C4-2B (cell line): ENCODE measurements around the gene AMZ1.
A peak's percentile ranks its signal among the peaks of the same experiment; 100 is the strongest.

Source experiments
- H3K27ac ChIP-seq: fragments of 450-650 bp; 2 replicates; pipeline ENCODE4 v1.5.1; 2017
- CTCF ChIP-seq: fragments of 450-650 bp; conservative IDR thresholded peaks from 2 replicates; pipeline ENCODE4 v1.5.1; 2017; ENCODE audit warnings: mild to moderate bottlenecking
- ZFX ChIP-seq: fragments of 450-650 bp; IDR thresholded peaks from 2 replicates; pipeline ENCODE4 v1.6.1; 2017

The AMZ1 gene

DNA sequence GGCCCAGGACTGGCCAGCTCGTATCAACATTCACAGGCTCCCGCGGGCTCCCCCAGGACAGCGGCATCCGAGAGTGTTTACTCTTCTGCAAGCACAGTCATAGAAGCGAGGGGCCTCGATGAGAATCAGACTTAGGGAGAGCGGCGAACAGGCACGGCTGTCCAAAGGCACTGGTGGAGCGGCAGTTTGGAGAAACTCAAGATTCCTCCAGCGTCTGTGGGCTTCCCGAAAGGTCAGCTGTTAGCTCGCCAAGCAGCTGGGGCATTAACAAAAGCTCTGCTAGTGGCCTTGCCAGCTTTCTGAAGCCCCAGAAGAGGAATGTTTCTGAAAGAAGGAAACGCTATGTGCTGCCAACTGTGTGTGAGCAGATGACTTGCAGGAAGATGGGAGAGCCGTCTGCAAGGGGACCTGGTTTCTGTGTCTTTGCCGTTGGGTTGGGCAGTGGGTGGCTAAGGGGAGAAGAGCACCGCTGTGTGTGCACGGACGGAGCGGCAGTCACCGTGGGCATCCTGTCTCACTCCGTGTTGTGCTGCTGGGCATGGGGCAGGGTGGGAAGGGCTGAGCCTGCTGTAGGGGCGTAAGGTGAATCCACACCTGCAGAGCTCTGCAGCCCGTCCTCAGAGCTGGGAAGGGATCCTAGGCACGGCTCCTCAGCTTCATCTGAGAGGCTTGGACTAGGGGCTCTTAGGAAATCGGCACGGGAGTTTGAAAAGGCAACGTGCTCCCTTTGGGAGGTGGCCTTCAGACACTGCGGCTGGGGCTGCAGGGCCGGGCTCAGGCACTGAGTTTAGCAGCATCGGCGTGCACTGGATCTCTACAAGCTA is 42.1 kb downstream of the AMZ1 start:
- no peak for TF ChIP-seq ZFX
- no peak for TF ChIP-seq CTCF
- no peak overlapping the region for H3K27ac ChIP-seq

- H3K27ac ChIP-seq = no peak overlapping the region
- no peak for TF ChIP-seq CTCF
- no peak for TF ChIP-seq ZFX
Measured at GRCh38 chr7:2730846-2731770, 43.1 kb downstream of the AMZ1 start.

DNA sequence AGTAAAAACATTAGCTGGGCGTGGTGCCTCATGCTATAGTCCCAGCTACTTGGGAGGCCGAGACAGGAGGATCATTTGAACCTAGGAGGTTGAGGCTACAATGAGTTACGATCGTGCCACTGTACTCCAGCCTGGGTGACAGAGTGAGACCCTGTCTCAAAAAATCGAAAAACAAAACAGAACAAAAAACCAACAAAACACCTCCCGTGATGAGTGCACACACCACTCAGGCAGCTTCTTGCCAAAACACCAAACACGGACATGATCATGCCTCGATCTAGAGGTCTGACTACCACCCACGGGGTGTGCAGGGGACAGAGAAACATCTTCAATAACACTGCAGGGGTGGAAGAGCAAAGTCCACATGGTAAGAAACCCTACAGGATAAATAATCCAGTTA is 44.4 kb downstream of the AMZ1 start:
- TF ChIP-seq CTCF = no peak
- no peak for TF ChIP-seq ZFX

GRCh38 chr7:2732959-2733584 is 45.1 kb downstream of the AMZ1 start:
- H3K27ac ChIP-seq = peak overlapping the region; percentile 62
- no peak for TF ChIP-seq CTCF
- no peak for TF ChIP-seq ZFX

More for the DNA sequence above, 44.4 kb downstream of the AMZ1 start:
- H3K27ac ChIP-seq = peak overlapping the region; percentile 62

DNA sequence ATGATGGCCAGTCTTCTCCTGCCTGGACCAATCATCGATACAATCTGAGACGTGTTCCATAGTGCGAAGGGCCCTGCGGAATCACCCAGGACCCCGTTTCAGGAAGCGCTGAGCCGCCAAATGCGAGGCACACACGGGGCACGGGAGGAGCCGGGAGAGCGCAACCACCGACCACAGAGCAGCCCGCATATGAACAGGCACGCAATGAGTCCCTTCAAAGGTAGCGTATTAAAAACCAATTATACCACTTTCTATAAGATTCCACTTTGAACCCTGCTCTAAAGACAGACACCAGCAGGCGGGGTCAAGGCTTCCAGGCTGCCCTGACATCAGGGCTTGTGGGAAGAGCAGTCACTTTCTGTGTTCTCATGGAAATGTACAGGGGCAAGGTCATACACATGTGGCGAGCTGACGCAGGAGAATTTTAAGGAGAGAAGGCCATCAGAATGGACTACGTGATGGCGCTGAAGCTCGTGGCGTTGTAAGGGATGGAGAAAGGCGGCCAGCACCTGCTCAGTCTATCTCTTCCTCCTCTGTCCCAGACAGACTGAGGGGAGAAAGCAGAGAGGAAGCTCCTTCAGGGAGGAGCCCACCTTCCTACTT is 46.2 kb downstream of the AMZ1 start:
- TF ChIP-seq ZFX (no peak), CTCF (no peak)
- peak overlapping the region; percentile 62 for H3K27ac ChIP-seq

GRCh38 chr7:2734751-2735571 is 47.0 kb downstream of the AMZ1 start:
- no peak overlapping the region; the same call in 1 of the 2 replicates for H3K27ac ChIP-seq
- no peak for TF ChIP-seq CTCF
- no peak for TF ChIP-seq ZFX
